WERI-Rb-1 (cell line): ENCODE measurements around the gene PRPH.
"Not testable (repeated sequence)": the region's sequence is repeated elsewhere in the genome, so short reads cannot be mapped to it uniquely, and the experiment has no call there.

Experiments used
- DNase-seq: peaks from one replicate; pipeline ENCODE4 v3.0.0-alpha.2; 2020
- H3K27ac ChIP-seq: fragments of 250-450 bp; sonication (Bioruptor Pico); 2 replicates; pipeline ENCODE4 v1.5.1; 2020; ENCODE audit warnings: mild to moderate bottlenecking, moderate library complexity
- H3K27me3 ChIP-seq: fragments of 250-450 bp; sonication (Bioruptor Pico); 2 replicates; pipeline ENCODE4 v1.5.1; 2021; ENCODE audit warnings: mild to moderate bottlenecking, low read depth, moderate library complexity; ENCODE audit not compliant: insufficient read depth, severe bottlenecking
- H3K36me3 ChIP-seq: fragments of 250-450 bp; sonication (Bioruptor Pico); 2 replicates; pipeline ENCODE4 v1.5.1; 2020; ENCODE audit warnings: mild to moderate bottlenecking, moderate library complexity
- H3K4me3 ChIP-seq: 2 replicates; pipeline ENCODE4 v1.5.1; 2011; ENCODE audit warnings: low read depth, mild to moderate bottlenecking, control low read depth, low read length
- H3K9me3 ChIP-seq: fragments of 250-450 bp; sonication (Bioruptor Pico); 2 replicates; pipeline ENCODE4 v1.5.1; 2021; ENCODE audit warnings: mild to moderate bottlenecking, moderate library complexity; ENCODE audit not compliant: severe bottlenecking
- CTCF ChIP-seq: IDR thresholded peaks from 2 replicates; pipeline ENCODE4 v1.5.1; 2011; ENCODE audit warnings: low read depth, mild to moderate bottlenecking, control low read depth, inconsistent platforms, low read length

Gene PRPH

GRCh38 chr12:49276304-49277290 is 18.4 kb upstream of the PRPH start:
- Histone ChIP-seq H3K36me3 (no peaks in the 10 kb centered on the region), H3K27me3 (no peaks in the 10 kb centered on the region), H3K4me3 (no peak overlapping the region), H3K27ac (peak overlapping the region; percentile 10; the same call in 1 of the 2 replicates), H3K9me3 (no peaks in the 10 kb centered on the region)
- no peak for TF ChIP-seq CTCF
- peak; percentile 41 for DNase-seq

- no peaks in the 10 kb centered on the region for H3K9me3 ChIP-seq
- no peaks in the 10 kb centered on the region for H3K36me3 ChIP-seq
- no peak for DNase-seq
- H3K27me3 ChIP-seq = no peaks in the 10 kb centered on the region
- no peak overlapping the region for H3K4me3 ChIP-seq
- H3K27ac ChIP-seq = no peak overlapping the region
- TF ChIP-seq CTCF = no peak
Observed at GRCh38 chr12:49277466-49277865, 17.5 kb upstream of the PRPH start.

- no peak overlapping the region for H3K4me3 ChIP-seq
- H3K9me3 ChIP-seq = no peaks in the 10 kb centered on the region
Observed at GRCh38 chr12:49279706-49280159, 15.2 kb upstream of the PRPH start.

GRCh38 chr12:49280545-49280944 is 14.4 kb upstream of the PRPH start:
- H3K4me3 ChIP-seq, DNase-seq, H3K9me3 ChIP-seq, H3K36me3 ChIP-seq, H3K27ac ChIP-seq, H3K27me3 ChIP-seq: not testable (repeated sequence)

More at GRCh38 chr12:49279706-49280159, 15.2 kb upstream of the PRPH start:
- H3K36me3 ChIP-seq = no peaks in the 10 kb centered on the region
- H3K27me3 ChIP-seq = no peaks in the 10 kb centered on the region
- H3K27ac ChIP-seq = no peak overlapping the region; the same call in 1 of the 2 replicates
- no peak for TF ChIP-seq CTCF
- DNase-seq = no peak

- H3K27ac ChIP-seq = peak overlapping the region; percentile 58; the same call in 1 of the 2 replicates
- H3K4me3 ChIP-seq = no peak overlapping the region
- H3K36me3 ChIP-seq = no peaks in the 10 kb centered on the region
- no peak for DNase-seq
- no peaks in the 10 kb centered on the region for H3K27me3 ChIP-seq
- no peaks in the 10 kb centered on the region for H3K9me3 ChIP-seq
- TF ChIP-seq CTCF = no peak
Observed at GRCh38 chr12:49282302-49282701, 12.6 kb upstream of the PRPH start.

GRCh38 chr12:49282740-49283375 is 12.1 kb upstream of the PRPH start:
- H3K27ac ChIP-seq = peak overlapping the region; percentile 58; the same call in 1 of the 2 replicates
- not testable (repeated sequence) for H3K4me3 ChIP-seq, DNase-seq, H3K27me3 ChIP-seq, H3K36me3 ChIP-seq, H3K9me3 ChIP-seq
